Colon (tissue), 2 donors: ENCODE measurements around the gene CAMTA1.

Source experiments
- FAIRE-seq: peaks from 2 replicates; lab custom pipeline; 2012; peaks lifted over from hg19 to GRCh38; lab: Jason Lieb, UNC
- donor health status: control.
- donor health status: control.

The CAMTA1 gene

GRCh38 chr1:7640920-7641585 is 855.8 kb downstream of the CAMTA1 start:
- FAIRE-seq: no peak

- FAIRE-seq: no peak
Observed at GRCh38 chr1:7641587-7642417, 856.5 kb downstream of the CAMTA1 start.

- no peak for FAIRE-seq
Observed at GRCh38 chr1:7642418-7642704, 857.1 kb downstream of the CAMTA1 start.

- FAIRE-seq: no peak
Observed at GRCh38 chr1:7642781-7643529, 857.7 kb downstream of the CAMTA1 start.

- FAIRE-seq: no peak
Observed at GRCh38 chr1:7643530-7643929, 858.3 kb downstream of the CAMTA1 start.

GRCh38 chr1:7644086-7644485 is 858.8 kb downstream of the CAMTA1 start:
- no peak for FAIRE-seq

GRCh38 chr1:7644961-7645750 is 859.9 kb downstream of the CAMTA1 start:
- no peak for FAIRE-seq

- FAIRE-seq: no peak
Observed at GRCh38 chr1:7645751-7646048, 860.4 kb downstream of the CAMTA1 start.

- FAIRE-seq: no peak
Observed at GRCh38 chr1:7646164-7646563, 860.9 kb downstream of the CAMTA1 start.

- no peak for FAIRE-seq
Observed at GRCh38 chr1:7646981-7647901, 862.0 kb downstream of the CAMTA1 start.

- FAIRE-seq: no peak
Observed at GRCh38 chr1:7648761-7649384, 863.6 kb downstream of the CAMTA1 start.

- no peak for FAIRE-seq
Observed at GRCh38 chr1:7650801-7651200, 865.5 kb downstream of the CAMTA1 start.

GRCh38 chr1:7651203-7651602 is 865.9 kb downstream of the CAMTA1 start:
- no peak for FAIRE-seq

GRCh38 chr1:7652061-7652460 is 866.8 kb downstream of the CAMTA1 start:
- FAIRE-seq: no peak

GRCh38 chr1:7652515-7653098 is 867.4 kb downstream of the CAMTA1 start:
- FAIRE-seq: no peak

- FAIRE-seq: no peak
Observed at GRCh38 chr1:7654725-7655124, 869.5 kb downstream of the CAMTA1 start.

- no peak for FAIRE-seq
Observed at GRCh38 chr1:7655354-7655753, 870.1 kb downstream of the CAMTA1 start.

GRCh38 chr1:7656557-7657215 is 871.4 kb downstream of the CAMTA1 start:
- FAIRE-seq: no peak

GRCh38 chr1:7657287-7658016 is 872.2 kb downstream of the CAMTA1 start:
- no peak for FAIRE-seq
